ENCODE results near the gene PIK3CA.
A peak's percentile ranks its signal among the peaks of the same experiment; 100 is the strongest.

GRCh38 chr3:179147514-179147872 lies 664 bp upstream of the PIK3CA start:
- TF ChIP-seq, protein P1, sequence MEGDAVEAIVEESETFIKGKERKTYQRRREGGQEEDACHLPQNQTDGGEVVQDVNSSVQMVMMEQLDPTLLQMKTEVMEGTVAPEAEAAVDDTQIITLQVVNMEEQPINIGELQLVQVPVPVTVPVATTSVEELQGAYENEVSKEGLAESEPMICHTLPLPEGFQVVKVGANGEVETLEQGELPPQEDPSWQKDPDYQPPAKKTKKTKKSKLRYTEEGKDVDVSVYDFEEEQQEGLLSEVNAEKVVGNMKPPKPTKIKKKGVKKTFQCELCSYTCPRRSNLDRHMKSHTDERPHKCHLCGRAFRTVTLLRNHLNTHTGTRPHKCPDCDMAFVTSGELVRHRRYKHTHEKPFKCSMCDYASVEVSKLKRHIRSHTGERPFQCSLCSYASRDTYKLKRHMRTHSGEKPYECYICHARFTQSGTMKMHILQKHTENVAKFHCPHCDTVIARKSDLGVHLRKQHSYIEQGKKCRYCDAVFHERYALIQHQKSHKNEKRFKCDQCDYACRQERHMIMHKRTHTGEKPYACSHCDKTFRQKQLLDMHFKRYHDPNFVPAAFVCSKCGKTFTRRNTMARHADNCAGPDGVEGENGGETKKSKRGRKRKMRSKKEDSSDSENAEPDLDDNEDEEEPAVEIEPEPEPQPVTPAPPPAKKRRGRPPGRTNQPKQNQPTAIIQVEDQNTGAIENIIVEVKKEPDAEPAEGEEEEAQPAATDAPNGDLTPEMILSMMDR (conservative IDR thresholded peaks at IDR 0.05; ENCODE audit: low read depth in 2 of 2) = 0 out of 4 replicates have a peak, but pooled peaks of 1 of the 2 experiments have one; percentile 5
- no peak for TF ChIP-seq EZH2phosphoT487 (IDR thresholded peaks at IDR 0.05; ENCODE audit: unreplicated experiment)
